GM12875 (cell line): ENCODE results near the gene STYXL2.

Experiments
- H3K4me3 ChIP-seq: one replicate; pipeline ENCODE4 v1.5.1; 2011; ENCODE audit warnings: low read depth, low read length, control low read depth
- CTCF ChIP-seq: IDR thresholded peaks from 2 replicates; pipeline ENCODE4 v1.5.1; 2011; ENCODE audit warnings: low read depth, mild to moderate bottlenecking, control low read depth, inconsistent platforms, low read length, moderate library complexity, borderline replicate concordance; ENCODE audit not compliant: insufficient read depth

STYXL2 gene

GRCh38 chr1:167057241-167057688 is 36.6 kb upstream of the STYXL2 start:
- H3K4me3 ChIP-seq: no peak overlapping the region
- peak; percentile 65 for TF ChIP-seq CTCF

GRCh38 chr1:167059045-167059808 is 34.6 kb upstream of the STYXL2 start:
- peak; percentile 87 for TF ChIP-seq CTCF
- no peak overlapping the region for H3K4me3 ChIP-seq

- TF ChIP-seq CTCF: no peak
- H3K4me3 ChIP-seq: no peak overlapping the region
Observed at GRCh38 chr1:167059809-167060107, 34.1 kb upstream of the STYXL2 start.

- peak; percentile 39; the same call in 1 of the 2 replicates for TF ChIP-seq CTCF
- no peak overlapping the region for H3K4me3 ChIP-seq
Observed at GRCh38 chr1:167060141-167061072, 33.5 kb upstream of the STYXL2 start.

- no peak overlapping the region for H3K4me3 ChIP-seq
- TF ChIP-seq CTCF: no peak
Observed at GRCh38 chr1:167061073-167061464, 32.8 kb upstream of the STYXL2 start.

DNA sequence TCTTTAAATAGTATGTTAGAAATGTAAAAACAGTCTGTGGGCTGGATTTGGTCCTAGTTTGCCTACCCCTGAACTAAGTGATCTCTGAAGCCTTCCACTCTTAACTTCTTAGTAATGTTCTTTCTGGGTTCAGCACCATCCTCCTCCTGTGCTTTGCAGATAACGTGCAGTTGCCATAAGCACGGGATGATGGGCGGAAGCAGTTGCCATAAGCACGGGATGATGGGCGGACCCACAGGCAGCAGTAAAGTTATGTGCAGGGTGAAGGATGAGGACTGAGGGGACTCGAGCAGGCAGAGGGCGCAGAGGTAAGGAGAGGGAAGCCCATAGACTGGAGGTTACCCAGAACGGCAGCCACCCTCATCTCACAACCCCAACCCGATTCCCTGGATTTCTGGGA is 29.3 kb upstream of the STYXL2 start:
- H3K4me3 ChIP-seq: no peak overlapping the region
- TF ChIP-seq CTCF: no peak
